ENCODE results near the gene AP4E1.

Gene AP4E1
- long read RNA-seq, full-length matches to known transcripts, result 1 of 12 reads
- long read RNA-seq, partial matches to known transcripts, result 4 of 12 reads
- long read RNA-seq, other reads (novel, unspliced or antisense), result 7 of 12 reads

GRCh38 chr15:50908209-50909009, at the start of gene AP4E1:
Gene AP4E1, plus strand, starts transcription at chr15:50908683. Its CDS starts 96 bp downstream, at chr15:50908779.
- peak within 1 kb of the TSS; percentile 93 for H3K4me3 ChIP-seq (replicated peaks; ENCODE audit: insufficient read depth, low read length)
- H3K27ac ChIP-seq (replicated peaks), result peak within 1 kb of the TSS; percentile 94
- H3K27me3 ChIP-seq (ENCODE audit: insufficient read depth, poor library complexity, severe bottlenecking), result no peaks in the 10 kb centered on the region
- peak; percentile 78 to 94 for DNase-seq (ENCODE audit: low read depth in 1 of 2, low spot score in 1 of 2)
- TF ChIP-seq, protein P1, sequence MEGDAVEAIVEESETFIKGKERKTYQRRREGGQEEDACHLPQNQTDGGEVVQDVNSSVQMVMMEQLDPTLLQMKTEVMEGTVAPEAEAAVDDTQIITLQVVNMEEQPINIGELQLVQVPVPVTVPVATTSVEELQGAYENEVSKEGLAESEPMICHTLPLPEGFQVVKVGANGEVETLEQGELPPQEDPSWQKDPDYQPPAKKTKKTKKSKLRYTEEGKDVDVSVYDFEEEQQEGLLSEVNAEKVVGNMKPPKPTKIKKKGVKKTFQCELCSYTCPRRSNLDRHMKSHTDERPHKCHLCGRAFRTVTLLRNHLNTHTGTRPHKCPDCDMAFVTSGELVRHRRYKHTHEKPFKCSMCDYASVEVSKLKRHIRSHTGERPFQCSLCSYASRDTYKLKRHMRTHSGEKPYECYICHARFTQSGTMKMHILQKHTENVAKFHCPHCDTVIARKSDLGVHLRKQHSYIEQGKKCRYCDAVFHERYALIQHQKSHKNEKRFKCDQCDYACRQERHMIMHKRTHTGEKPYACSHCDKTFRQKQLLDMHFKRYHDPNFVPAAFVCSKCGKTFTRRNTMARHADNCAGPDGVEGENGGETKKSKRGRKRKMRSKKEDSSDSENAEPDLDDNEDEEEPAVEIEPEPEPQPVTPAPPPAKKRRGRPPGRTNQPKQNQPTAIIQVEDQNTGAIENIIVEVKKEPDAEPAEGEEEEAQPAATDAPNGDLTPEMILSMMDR (IDR thresholded peaks at IDR 0.05; ENCODE audit: insufficient read depth, low read length), result peak; percentile 66
- peak; percentile 93; the same call in 1 of the 2 replicates for TF ChIP-seq SPI1 (IDR thresholded peaks at IDR 0.05; ENCODE audit: borderline replicate concordance, low read depth)
- no peak; the same call in 1 of the 2 replicates for TF ChIP-seq POLR2AphosphoS5 (IDR thresholded peaks at IDR 0.05; ENCODE audit: low read depth)
- TF ChIP-seq GABPA (IDR thresholded peaks at IDR 0.05; ENCODE audit: low read depth), result peak; percentile 66
- TF ChIP-seq REST (IDR thresholded peaks at IDR 0.05; ENCODE audit: insufficient replicate concordance, low read depth), result no peak

GRCh38 chr15:50860824-50861223, 47.7 kb upstream of the AP4E1 start:
- Histone ChIP-seq H3K4me3 (replicated peaks; ENCODE audit: insufficient read depth, low read length) (no peak overlapping the region), H3K27ac (replicated peaks) (no peak overlapping the region), H3K27me3 (ENCODE audit: insufficient read depth, poor library complexity, severe bottlenecking) (no peaks in the 10 kb centered on the region)
- no peak for DNase-seq (ENCODE audit: low read depth in 1 of 2, low spot score in 1 of 2)
- TF ChIP-seq, protein P1 (IDR thresholded peaks at IDR 0.05; ENCODE audit: insufficient read depth, low read length), result no peak
- TF ChIP-seq POLR2AphosphoS5 (IDR thresholded peaks at IDR 0.05; ENCODE audit: low read depth), result no peak
- no peak for TF ChIP-seq REST (IDR thresholded peaks at IDR 0.05; ENCODE audit: insufficient replicate concordance, low read depth)
- no peak for TF ChIP-seq SPI1 (IDR thresholded peaks at IDR 0.05; ENCODE audit: borderline replicate concordance, low read depth)
- no peak for TF ChIP-seq GABPA (IDR thresholded peaks at IDR 0.05; ENCODE audit: low read depth)

DNA sequence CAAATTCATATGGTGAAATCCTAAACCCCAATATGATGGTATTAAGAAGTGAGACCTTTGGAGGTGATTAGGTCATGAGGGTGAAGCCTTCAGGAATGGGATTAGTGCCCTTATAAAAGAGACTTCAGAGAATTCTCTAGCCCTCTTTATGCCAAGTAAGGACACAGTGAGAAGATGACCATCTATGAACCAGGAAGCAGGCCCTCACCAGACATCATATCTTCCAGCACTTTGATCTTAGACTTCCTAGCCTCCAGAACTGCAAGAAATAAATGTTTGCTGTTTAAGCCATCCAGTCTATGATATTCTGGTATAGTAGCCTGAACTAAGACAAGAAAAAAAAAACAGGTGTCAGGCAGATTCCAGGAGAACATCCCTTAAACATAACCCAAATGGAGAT, 45.9 kb upstream of the AP4E1 start:
- no peak overlapping the region for H3K4me3 ChIP-seq (replicated peaks; ENCODE audit: insufficient read depth, low read length)
- TF ChIP-seq GABPA (IDR thresholded peaks at IDR 0.05; ENCODE audit: low read depth) (no peak), POLR2AphosphoS5 (IDR thresholded peaks at IDR 0.05; ENCODE audit: low read depth) (no peak), SPI1 (IDR thresholded peaks at IDR 0.05; ENCODE audit: borderline replicate concordance, low read depth) (no peak), REST (IDR thresholded peaks at IDR 0.05; ENCODE audit: insufficient replicate concordance, low read depth) (no peak)
- TF ChIP-seq, protein P1 (IDR thresholded peaks at IDR 0.05; ENCODE audit: insufficient read depth, low read length), result no peak
- no peak for DNase-seq (ENCODE audit: low read depth in 1 of 2, low spot score in 1 of 2)
- no peak overlapping the region for H3K27ac ChIP-seq (replicated peaks)
- no peaks in the 10 kb centered on the region for H3K27me3 ChIP-seq (ENCODE audit: insufficient read depth, poor library complexity, severe bottlenecking)
